A673 (cell line): ENCODE results near the gene HACD2.

ENCODE experiments used
- CTCF ChIP-seq: fragments of 300-800, 200-600 bp; sonication (generic); conservative IDR thresholded peaks from 2 replicates; pipeline ENCODE4 v1.5.1; 2017; ENCODE audit warnings: low read depth, mild to moderate bottlenecking, antibody characterized with exemption, low read length, moderate library complexity, mixed read lengths
- EZH2 ChIP-seq: fragments of 200-600 bp; sonication (generic); IDR thresholded peaks from 2 replicates; pipeline ENCODE4 v1.6.1; 2017; ENCODE audit warnings: borderline replicate concordance, low read depth, mild to moderate bottlenecking, mixed read lengths, antibody characterized with exemption, low read length; ENCODE audit not compliant: poor library complexity, severe bottlenecking

- TF ChIP-seq CTCF, result peak; percentile 72
- no peak for TF ChIP-seq EZH2
Observed at GRCh38 chr3:123552095-123552714, 32.6 kb downstream of the HACD2 start.
